Liver (tissue), 9 donors: ENCODE measurements around the gene SPTAN1. TPM values are rescaled to one million over a fixed set of nuclear protein-coding genes. Genes with fewer than 3 reads are reported as not detected.

ENCODE experiments used
- DNase-seq: peaks from one replicate; pipeline ENCODE4 v3.0.0-alpha.2; 2017; ENCODE audit warnings: low spot score
- H3K27ac ChIP-seq, 2 donors: one replicate each; pipeline ENCODE4 v1.7.0; 2013; ENCODE audit warnings: inconsistent platforms in 2 of 2, low read length in 2 of 2, control low read depth in 1 of 2, low read depth in 1 of 2, mild to moderate bottlenecking in 1 of 2
- H3K27me3 ChIP-seq, 4 donors: one replicate each; pipeline versions ENCODE4 v1.6.1 to v1.7.0; 2013; ENCODE audit warnings: low read length in 3 of 4, inconsistent platforms in 1 of 4, mild to moderate bottlenecking in 1 of 4, moderate library complexity in 1 of 4; ENCODE audit not compliant: control insufficient read depth in 4 of 4, insufficient read depth in 4 of 4
- H3K36me3 ChIP-seq, 4 donors: one replicate each; pipeline versions ENCODE4 v1.6.1 to v1.7.0; 2013; ENCODE audit warnings: low read length in 3 of 4, mild to moderate bottlenecking in 3 of 4, low read depth in 1 of 4, moderate library complexity in 1 of 4; ENCODE audit not compliant: control insufficient read depth in 4 of 4, insufficient read depth in 3 of 4
- H3K4me1 ChIP-seq, 4 donors: one replicate each; pipeline versions ENCODE4 v1.6.1 to v1.7.0; 2013; ENCODE audit warnings: low read length in 3 of 4, mild to moderate bottlenecking in 3 of 4, moderate library complexity in 1 of 4; ENCODE audit not compliant: control insufficient read depth in 4 of 4, insufficient read depth in 4 of 4
- H3K4me3 ChIP-seq, 3 donors: one replicate each; pipeline versions ENCODE4 v1.6.1 to v1.7.0; 2013; ENCODE audit warnings: low read length in 3 of 3, control low read depth in 1 of 3, low read depth in 1 of 3, mild to moderate bottlenecking in 1 of 3
- H3K9ac ChIP-seq, 2 donors: one replicate each; pipeline ENCODE4 v1.7.0; 2013; ENCODE audit warnings: low read length in 2 of 2, mild to moderate bottlenecking in 2 of 2, moderate library complexity in 2 of 2, control low read depth in 1 of 2, low read depth in 1 of 2
- H3K9me3 ChIP-seq, 4 donors: one replicate each; pipeline versions ENCODE4 v1.6.1 to v1.7.0; 2013; ENCODE audit warnings: low read length in 3 of 4; ENCODE audit not compliant: control insufficient read depth in 4 of 4
- ATF3 ChIP-seq: IDR thresholded peaks from 2 replicates; pipeline ENCODE4 v1.6.1; 2016; ENCODE audit warnings: antibody characterized with exemption
- CTCF ChIP-seq: fragments of 150-350 bp; IDR thresholded peaks from 2 replicates; pipeline ENCODE4 v1.5.1; 2017; ENCODE audit warnings: improper control_type of control experiment, low read depth, low read length; ENCODE audit not compliant: missing input control
- EGR1 ChIP-seq, 2 donors: IDR thresholded peaks; 2 replicates each; pipeline ENCODE4 v1.6.1; 2016 to 2018; ENCODE audit warnings: antibody characterized with exemption in 2 of 2, low read depth in 2 of 2
- FOXA1 ChIP-seq: IDR thresholded peaks from 2 replicates; pipeline ENCODE4 v1.6.1; 2016; ENCODE audit warnings: antibody characterized with exemption
- FOXA2 ChIP-seq: IDR thresholded peaks from 2 replicates; pipeline ENCODE4 v1.6.1; 2016; ENCODE audit warnings: antibody characterized with exemption
- GABPA ChIP-seq, 2 donors: IDR thresholded peaks in 1 of 2; conservative IDR thresholded peaks in 1 of 2; 2 replicates each; pipeline ENCODE4 v1.6.1; 2016; ENCODE audit warnings: antibody characterized with exemption in 2 of 2, mild to moderate bottlenecking in 1 of 2, moderate library complexity in 1 of 2
- HNF4A ChIP-seq, 2 donors: conservative IDR thresholded peaks; 2 replicates each; pipeline ENCODE4 v1.6.1; 2016; ENCODE audit warnings: antibody characterized with exemption in 2 of 2, mild to moderate bottlenecking in 2 of 2
- HNF4G ChIP-seq: IDR thresholded peaks from 2 replicates; pipeline ENCODE4 v1.6.1; 2016; ENCODE audit warnings: antibody characterized with exemption
- JUND ChIP-seq, 2 donors: IDR thresholded peaks; 2 replicates each; pipeline ENCODE4 v1.6.1; 2016; ENCODE audit warnings: antibody characterized with exemption in 2 of 2
- MAX ChIP-seq: IDR thresholded peaks from 2 replicates; pipeline ENCODE4 v1.6.1; 2016; ENCODE audit warnings: antibody characterized with exemption
- NR2F2 ChIP-seq: IDR thresholded peaks from 2 replicates; pipeline ENCODE4 v1.6.1; 2016; ENCODE audit warnings: antibody characterized with exemption
- RAD21 ChIP-seq, 2 donors: IDR thresholded peaks; 2 replicates each; pipeline ENCODE4 v1.6.1; 2016; ENCODE audit warnings: antibody characterized with exemption in 2 of 2, mild to moderate bottlenecking in 2 of 2
- REST ChIP-seq: IDR thresholded peaks from 2 replicates; pipeline ENCODE4 v1.6.1; 2016; ENCODE audit warnings: antibody characterized with exemption, mild to moderate bottlenecking
- RXRA ChIP-seq, 2 donors: IDR thresholded peaks; 2 replicates each; pipeline ENCODE4 v1.6.1; 2017 to 2018; ENCODE audit warnings: antibody characterized with exemption in 2 of 2, mild to moderate bottlenecking in 1 of 2
- SP1 ChIP-seq: IDR thresholded peaks from 2 replicates; pipeline ENCODE4 v1.6.1; 2018; ENCODE audit warnings: antibody characterized with exemption, mild to moderate bottlenecking
- TAF1 ChIP-seq: conservative IDR thresholded peaks from 2 replicates; pipeline ENCODE4 v1.6.1; 2016; ENCODE audit warnings: antibody characterized with exemption, mild to moderate bottlenecking
- YY1 ChIP-seq: IDR thresholded peaks from 2 replicates; pipeline ENCODE4 v1.6.1; 2016; ENCODE audit warnings: antibody characterized with exemption, mild to moderate bottlenecking
- ZBTB33 ChIP-seq: IDR thresholded peaks from 2 replicates; pipeline ENCODE4 v1.6.1; 2016; ENCODE audit warnings: antibody characterized with exemption
- WGBS: extraction: QIAGEN DNeasy Blood & Tissue Kit; methylation state at CpG from one replicate; pipeline ENCODE4 v1.1.7; 2013; 5-methylcytosine and 5-hydroxymethylcytosine counted together
- polyA plus RNA-seq, 2 donors: library from polyadenylated mRNA; stranded (reverse) in 1 of 2; unstranded in 1 of 2; fragments of 200-250 nt in 1 of 2; fragments of >200 nt in 1 of 2; fragmentation: Nextera tagmentation in 1 of 2; extraction: Ambion mirVana in 1 of 2; gene quantifications; one replicate each; pipeline versions ENCODE4 v1.2.1 to v1.2.3, GENCODE V29; 2013 to 2015
- total RNA-seq, 2 donors: library from RNA; depleted of rRNA; stranded (reverse); fragments of >200 nt; gene quantifications; one replicate each; pipeline ENCODE4 v1.2.3, GENCODE V29; 2014
- donor health status: healthy.
- donor health status: healthy.
- donor health status: healthy.
- donor health status: healthy.
- donor health status: healthy.

SPTAN1 gene
- total and polyA plus RNA-seq, 4 donors, result 31.3 to 86.5 (median 60.4) TPM

GRCh38 chr9:128619127-128619526 is 66.7 kb downstream of the SPTAN1 start:
- TF ChIP-seq FOXA2, result no peak
- TF ChIP-seq HNF4G, result no peak
- TF ChIP-seq FOXA1, result no peak
- TF ChIP-seq MAX, result no peak
- H3K4me3 ChIP-seq, result no peak overlapping the region
- DNase-seq, result no peak
- H3K9ac ChIP-seq, result no peak overlapping the region
- 93% methylated on average over 6 of the region's 6 CpGs for WGBS
- peaks cover 38 to 72% (median 56%) of the 10 kb centered on the region in 4 donors for H3K36me3 ChIP-seq
- H3K9me3 ChIP-seq, result no peaks in the 10 kb centered on the region
- H3K4me1 ChIP-seq, result no peaks in the 10 kb centered on the region
- H3K27ac ChIP-seq, result no peak overlapping the region
- H3K27me3 ChIP-seq, result no peaks in the 10 kb centered on the region

- Histone ChIP-seq H3K27ac (no peak overlapping the region), H3K4me1 (peaks cover 0 to 1% (median 0%) of the 10 kb centered on the region in 4 donors), H3K9ac (no peak overlapping the region), H3K36me3 (peaks cover 37 to 71% (median 57%) of the 10 kb centered on the region in 4 donors), H3K9me3 (no peaks in the 10 kb centered on the region), H3K4me3 (no peak overlapping the region), H3K27me3 (no peaks in the 10 kb centered on the region)
- no peak for DNase-seq
- TF ChIP-seq HNF4G (no peak), GABPA (IDR thresholded peaks at IDR 0.05 in 1 of 2, conservative IDR thresholded peaks at IDR 0.05 in 1 of 2) (no peak), ZBTB33 (no peak), JUND (IDR thresholded peaks at IDR 0.05) (no peak), NR2F2 (no peak), ATF3 (no peak), CTCF (no peak), TAF1 (no peak), FOXA2 (no peak), HNF4A (conservative IDR thresholded peaks at IDR 0.05) (no peak), YY1 (no peak), EGR1 (IDR thresholded peaks at IDR 0.05; ENCODE audit: low read depth in 2 of 2) (no peak), REST (no peak), FOXA1 (no peak), RAD21 (IDR thresholded peaks at IDR 0.05) (no peak), MAX (no peak), RXRA (IDR thresholded peaks at IDR 0.05) (no peak), SP1 (no peak)
- 98% methylated on average over 5 of the region's 5 CpGs for WGBS
Observed at GRCh38 chr9:128619779-128620178, 67.4 kb downstream of the SPTAN1 start.
